ENCODE results near the gene DNASE1. TPM values are rescaled to one million over a fixed set of nuclear protein-coding genes. Genes with fewer than 3 reads are reported as not detected.
"Not testable (repeated sequence)": the region's sequence is repeated elsewhere in the genome, so short reads cannot be mapped to it uniquely, and the experiment has no call there.

DNASE1 gene
- total RNA-seq, 2 experiments from 2014 or later = 13.5 to 13.8 TPM

- no peaks in the 10 kb centered on the region for H3K4me1 Mint-ChIP-seq (ENCODE audit: low read depth)
- no peak for DNase-seq
- CTCF ChIA-PET = interaction anchor here (0.6 to 1.6 kb wide), 3 partner anchors 8 to 16 kb away, joined by 4 to 6 read pairs (median 5); no protein-coding TSS in a partner anchor
- no peaks in the 10 kb centered on the region for H3K9me3 Mint-ChIP-seq
- no peaks in the 10 kb centered on the region for H3K36me3 Mint-ChIP-seq (ENCODE audit: low read depth)
- no peaks in the 10 kb centered on the region for H3K27me3 Mint-ChIP-seq (ENCODE audit: low read depth)
- H3K27ac Mint-ChIP-seq = no peak overlapping the region
- intact Hi-C loops (cut with micrococcal nuclease) = no loop called here
- no peak overlapping the region for H3K4me3 Mint-ChIP-seq
Measured at GRCh38 chr16:3645504-3646347, 8.8 kb upstream of the DNASE1 start.

- no peaks in the 10 kb centered on the region for H3K9me3 Mint-ChIP-seq
- H3K27ac Mint-ChIP-seq = no peak overlapping the region
- H3K4me3 Mint-ChIP-seq = no peak overlapping the region
- no peaks in the 10 kb centered on the region for H3K27me3 Mint-ChIP-seq (ENCODE audit: low read depth)
- intact Hi-C loops (cut with micrococcal nuclease) = no loop called here
- DNase-seq = no peak
- CTCF ChIA-PET = interaction anchor here (0.6 to 1.6 kb wide), 4 partner anchors 9 to 43 kb away, joined by 3 to 6 read pairs (median 4); no protein-coding TSS in a partner anchor
- H3K4me1 Mint-ChIP-seq (ENCODE audit: low read depth) = no peaks in the 10 kb centered on the region
- no peaks in the 10 kb centered on the region for H3K36me3 Mint-ChIP-seq (ENCODE audit: low read depth)
Measured at GRCh38 chr16:3646348-3646920, 8.1 kb upstream of the DNASE1 start.

- intact Hi-C loops (cut with micrococcal nuclease) = no loop called here
- no peak overlapping the region for H3K4me3 Mint-ChIP-seq
- no peak for DNase-seq
- H3K4me1 Mint-ChIP-seq (ENCODE audit: low read depth) = no peaks in the 10 kb centered on the region
- no peaks in the 10 kb centered on the region for H3K27me3 Mint-ChIP-seq (ENCODE audit: low read depth)
- H3K27ac Mint-ChIP-seq = peak overlapping the region; percentile 22
- peaks cover 6% of the 10 kb centered on the region for H3K36me3 Mint-ChIP-seq (ENCODE audit: low read depth)
- no peaks in the 10 kb centered on the region for H3K9me3 Mint-ChIP-seq
- CTCF ChIA-PET = no interaction called here
Measured at GRCh38 chr16:3650631-3651265, 3.7 kb upstream of the DNASE1 start.

GRCh38 chr16:3651461-3652372, 2.8 kb upstream of the DNASE1 start:
- CTCF ChIA-PET = no interaction called here
- H3K36me3 Mint-ChIP-seq (ENCODE audit: low read depth) = peaks cover 6% of the 10 kb centered on the region
- no peak overlapping the region for H3K27ac Mint-ChIP-seq

GRCh38 chr16:3652373-3653195, 1.9 kb upstream of the DNASE1 start:
- Mint-ChIP-seq H3K27me3 (ENCODE audit: low read depth) (no peaks in the 10 kb centered on the region), H3K4me3 (no peak overlapping the region), H3K36me3 (ENCODE audit: low read depth) (peaks cover 15% of the 10 kb centered on the region), H3K4me1 (ENCODE audit: low read depth) (peaks cover 4% of the 10 kb centered on the region), H3K27ac (no peak overlapping the region), H3K9me3 (no peaks in the 10 kb centered on the region)
- intact Hi-C loops (cut with micrococcal nuclease) = no loop called here
- DNase-seq = no peak
- CTCF ChIA-PET = interaction anchor here (1.2 kb wide), 1 partner anchor 26 kb away, joined by 3 read pairs; no protein-coding TSS in a partner anchor

More at GRCh38 chr16:3651461-3652372, 2.8 kb upstream of the DNASE1 start:
- H3K4me1 Mint-ChIP-seq (ENCODE audit: low read depth) = no peaks in the 10 kb centered on the region
- H3K4me3 Mint-ChIP-seq = no peak overlapping the region
- intact Hi-C loops (cut with micrococcal nuclease) = no loop called here
- no peaks in the 10 kb centered on the region for H3K9me3 Mint-ChIP-seq
- H3K27me3 Mint-ChIP-seq (ENCODE audit: low read depth) = no peaks in the 10 kb centered on the region
- DNase-seq = no peak

- CTCF ChIA-PET = interaction anchor here (1.0 to 1.5 kb wide), 2 partner anchors 11 to 125 kb away, joined by 3 read pairs; no protein-coding TSS in a partner anchor
- Mint-ChIP-seq H3K9me3 (no peaks in the 10 kb centered on the region), H3K27me3 (ENCODE audit: low read depth) (no peaks in the 10 kb centered on the region), H3K27ac (no peak overlapping the region), H3K4me3 (no peak overlapping the region), H3K4me1 (ENCODE audit: low read depth) (peaks cover 4% of the 10 kb centered on the region), H3K36me3 (ENCODE audit: low read depth) (peaks cover 28% of the 10 kb centered on the region)
- no peak for DNase-seq
- intact Hi-C loops (cut with micrococcal nuclease) = no loop called here
Measured at GRCh38 chr16:3655030-3655395, 522 bp downstream of the DNASE1 start.

GRCh38 chr16:3655396-3656159, 1.1 kb downstream of the DNASE1 start:
- intact Hi-C loops (cut with micrococcal nuclease) = no loop called here
- H3K4me1 Mint-ChIP-seq (ENCODE audit: low read depth) = peaks cover 4% of the 10 kb centered on the region
- H3K27me3 Mint-ChIP-seq (ENCODE audit: low read depth) = no peaks in the 10 kb centered on the region
- DNase-seq = no peak
- CTCF ChIA-PET = interaction anchor here (0.7 to 1.5 kb wide), 3 partner anchors 12 to 125 kb away, joined by 3 read pairs; no protein-coding TSS in a partner anchor
- H3K36me3 Mint-ChIP-seq (ENCODE audit: low read depth) = peaks cover 29% of the 10 kb centered on the region
- no peak overlapping the region for H3K27ac Mint-ChIP-seq
- H3K9me3 Mint-ChIP-seq = no peaks in the 10 kb centered on the region
- no peak overlapping the region for H3K4me3 Mint-ChIP-seq

GRCh38 chr16:3656160-3656490, 1.6 kb downstream of the DNASE1 start:
- intact Hi-C loops (cut with micrococcal nuclease); DNase-seq; H3K9me3 Mint-ChIP-seq; H3K4me3 Mint-ChIP-seq; H3K27me3 Mint-ChIP-seq (ENCODE audit: low read depth); H3K4me1 Mint-ChIP-seq (ENCODE audit: low read depth); H3K27ac Mint-ChIP-seq: not testable (repeated sequence)
- CTCF ChIA-PET = interaction anchor here (0.7 to 1.5 kb wide), 2 partner anchors 15 to 124 kb away, joined by 3 read pairs; no protein-coding TSS in a partner anchor
- H3K36me3 Mint-ChIP-seq (ENCODE audit: low read depth) = peaks cover 33% of the 10 kb centered on the region

GRCh38 chr16:3656491-3657468, 2.3 kb downstream of the DNASE1 start:
- intact Hi-C loops (cut with micrococcal nuclease) = no loop called here
- DNase-seq = peak; percentile 37
- Mint-ChIP-seq H3K36me3 (ENCODE audit: low read depth) (peaks cover 37% of the 10 kb centered on the region), H3K9me3 (no peaks in the 10 kb centered on the region), H3K4me1 (ENCODE audit: low read depth) (peaks cover 4% of the 10 kb centered on the region), H3K27ac (peak overlapping the region; percentile 68), H3K4me3 (no peak overlapping the region), H3K27me3 (ENCODE audit: low read depth) (no peaks in the 10 kb centered on the region)
- CTCF ChIA-PET = interaction anchor here (0.8 to 1.1 kb wide), 2 partner anchors 35 to 45 kb away, joined by 3 read pairs; no protein-coding TSS in a partner anchor

GRCh38 chr16:3659251-3659650, 4.8 kb downstream of the DNASE1 start:
- H3K27me3 Mint-ChIP-seq (ENCODE audit: low read depth) = no peaks in the 10 kb centered on the region
- peak overlapping the region; percentile 71 for H3K27ac Mint-ChIP-seq
- no peaks in the 10 kb centered on the region for H3K9me3 Mint-ChIP-seq
- CTCF ChIA-PET = interaction anchor here (0.6 kb wide), 1 partner anchor 1324 kb away, joined by 3 read pairs; no protein-coding TSS in a partner anchor
- no peak overlapping the region for H3K4me3 Mint-ChIP-seq
- H3K4me1 Mint-ChIP-seq (ENCODE audit: low read depth) = peaks cover 4% of the 10 kb centered on the region
- intact Hi-C loops (cut with micrococcal nuclease) = no loop called here
- peaks cover 42% of the 10 kb centered on the region for H3K36me3 Mint-ChIP-seq (ENCODE audit: low read depth)
- DNase-seq = no peak
